Glomerular endothelial cell (primary cell): ENCODE measurements around the gene RHOB. TPM values are rescaled to one million over a fixed set of nuclear protein-coding genes. Genes with fewer than 3 reads are reported as not detected.

ENCODE experiments used
- DNase-seq: peaks from one replicate; pipeline ENCODE4 v3.0.0-alpha.2; 2011; ENCODE audit warnings: low read depth, low spot score; ENCODE audit errors: extremely low read depth
- total RNA-seq: library from RNA; depleted of rRNA; stranded (reverse); fragments of >200 nt; gene quantifications from 2 replicates; pipeline ENCODE4 v1.2.3, GENCODE V29; 2015

Gene RHOB
- total RNA-seq, 1 donor from 2014 or later = 1,321 TPM

DNA sequence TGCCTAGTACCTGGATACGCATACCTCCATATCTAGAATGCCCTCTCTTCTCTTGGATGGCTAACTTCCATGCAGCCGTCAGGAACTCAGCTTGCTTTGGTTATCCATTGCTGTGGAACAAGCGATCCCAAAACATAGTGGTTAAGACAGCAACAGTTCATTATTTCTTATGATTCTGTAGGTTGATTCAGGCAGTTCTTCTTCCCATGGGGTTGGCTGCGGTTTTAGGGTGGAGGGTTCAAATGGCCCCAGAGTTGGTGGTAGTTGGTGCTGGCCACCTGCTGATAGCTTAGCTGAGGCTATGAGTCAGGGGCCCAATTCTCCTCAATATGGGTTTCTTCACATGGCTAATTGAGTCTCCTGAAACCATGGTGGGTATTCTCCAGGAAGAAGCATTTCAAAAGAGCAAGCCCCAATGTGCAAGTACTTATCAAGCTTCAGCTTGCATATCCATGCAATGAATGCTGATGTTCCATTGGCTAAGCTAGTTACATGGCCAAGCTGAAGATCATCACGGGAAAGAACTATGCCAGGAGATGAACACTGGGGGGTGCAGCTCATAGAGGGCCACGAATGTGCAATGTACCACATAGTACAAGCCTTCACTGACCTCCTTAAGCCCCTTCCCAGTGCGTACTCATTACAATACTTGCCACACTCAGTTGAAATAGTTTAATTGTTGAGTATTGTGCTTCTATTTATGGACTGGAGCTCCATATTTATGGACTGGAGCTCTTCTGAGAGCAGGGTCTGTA, 10.0 kb upstream of the RHOB start:
- DNase-seq = no peak

DNA sequence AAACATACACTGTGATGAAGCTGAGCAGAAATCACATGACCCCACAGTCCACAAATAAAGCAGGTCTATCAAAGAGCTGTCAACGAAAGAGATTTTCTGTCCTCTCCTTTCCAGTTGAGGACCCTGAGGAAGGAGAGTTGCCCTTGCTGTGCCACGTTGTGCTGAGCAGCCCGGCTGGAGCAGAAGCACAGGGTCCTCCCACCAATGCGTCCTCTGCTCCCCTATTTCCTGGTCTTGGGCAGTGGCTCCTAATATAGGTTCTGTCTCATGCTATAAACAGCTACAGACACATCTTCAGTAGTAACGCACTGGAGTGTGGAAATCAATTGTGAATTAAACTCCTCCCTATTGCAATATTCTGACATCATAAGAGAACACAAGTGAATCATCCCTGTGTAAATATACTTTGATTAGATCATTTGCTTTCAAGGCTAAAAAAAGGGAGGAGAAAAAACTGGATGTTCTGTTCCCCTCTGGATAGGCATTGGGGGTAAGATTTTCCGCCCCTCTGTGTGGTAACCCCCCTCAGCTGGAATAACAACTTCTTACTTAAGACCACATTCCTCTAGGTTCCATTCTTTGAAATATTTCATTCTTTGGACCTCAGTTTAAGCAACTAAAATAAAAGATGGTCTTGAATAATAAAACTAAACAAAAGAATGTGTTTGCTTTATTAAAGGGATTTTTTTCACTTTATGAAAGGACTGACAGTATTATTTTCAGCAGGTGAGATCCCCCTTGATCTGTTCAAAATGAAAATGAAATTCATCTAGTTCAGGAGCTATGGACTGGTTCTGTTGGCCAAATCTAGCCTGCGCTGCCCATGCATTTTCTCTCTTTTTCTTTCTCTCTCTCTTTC, 8.3 kb upstream of the RHOB start:
- no peak for DNase-seq

DNA sequence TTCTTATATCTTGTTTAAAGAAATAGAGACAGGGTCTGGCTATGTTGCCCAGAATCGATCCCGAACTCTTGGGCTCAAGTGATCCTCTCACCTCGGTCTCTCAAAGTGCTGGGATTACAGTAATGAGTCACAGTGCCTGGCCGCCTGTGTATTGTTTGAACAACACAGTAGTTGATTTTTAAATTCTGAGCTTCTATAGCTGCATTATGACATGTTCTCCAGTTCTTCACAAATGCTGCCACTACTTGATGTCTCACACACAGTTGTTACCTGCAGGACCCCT, 7.7 kb upstream of the RHOB start:
- DNase-seq = no peak

DNA sequence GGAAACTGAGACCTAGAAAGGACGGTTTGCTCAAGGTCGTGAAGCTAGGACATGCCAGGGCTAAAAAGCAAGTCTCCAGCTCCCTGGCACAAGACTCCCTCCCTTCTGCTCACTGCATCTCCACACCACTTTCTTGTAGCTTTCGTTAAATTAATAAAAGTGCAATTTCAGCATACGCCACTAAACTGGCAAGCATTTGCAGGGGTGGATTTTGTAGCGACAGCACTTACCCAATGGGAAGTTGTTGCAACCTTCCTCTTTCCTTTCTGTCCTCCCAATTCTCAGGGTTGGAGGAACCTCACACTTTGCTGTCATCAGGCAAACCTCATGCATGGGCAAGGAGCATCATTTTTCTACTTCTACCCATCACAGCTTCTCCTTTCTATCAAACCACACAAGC, 7.4 kb upstream of the RHOB start:
- no peak for DNase-seq

DNA sequence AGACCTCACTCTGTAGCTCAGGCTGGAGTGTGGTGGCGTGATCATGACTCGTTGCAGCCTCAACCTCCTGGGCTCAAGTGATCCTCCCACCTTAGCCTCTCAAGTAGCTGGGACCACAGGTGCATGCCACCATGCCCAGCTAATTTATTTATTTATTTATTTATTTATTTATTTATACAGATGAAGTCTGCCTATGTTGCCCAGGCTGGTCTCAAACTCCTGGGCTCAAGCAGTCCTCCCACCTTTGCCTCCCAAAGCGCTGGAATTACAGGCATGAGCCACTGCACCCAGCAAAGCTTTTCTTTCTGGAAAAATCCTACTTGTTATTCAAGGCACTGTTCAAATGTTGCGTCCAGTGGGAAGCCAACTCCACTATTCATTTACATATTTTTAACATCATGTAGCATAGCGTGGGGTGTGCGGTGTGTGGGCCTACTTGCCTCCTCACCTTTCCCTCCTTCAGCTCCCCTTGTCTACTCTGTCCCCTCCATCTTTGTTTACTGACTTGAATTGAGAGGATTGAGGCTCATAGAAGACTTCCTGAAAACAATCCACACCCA, 6.8 kb upstream of the RHOB start:
- DNase-seq = no peak

DNA sequence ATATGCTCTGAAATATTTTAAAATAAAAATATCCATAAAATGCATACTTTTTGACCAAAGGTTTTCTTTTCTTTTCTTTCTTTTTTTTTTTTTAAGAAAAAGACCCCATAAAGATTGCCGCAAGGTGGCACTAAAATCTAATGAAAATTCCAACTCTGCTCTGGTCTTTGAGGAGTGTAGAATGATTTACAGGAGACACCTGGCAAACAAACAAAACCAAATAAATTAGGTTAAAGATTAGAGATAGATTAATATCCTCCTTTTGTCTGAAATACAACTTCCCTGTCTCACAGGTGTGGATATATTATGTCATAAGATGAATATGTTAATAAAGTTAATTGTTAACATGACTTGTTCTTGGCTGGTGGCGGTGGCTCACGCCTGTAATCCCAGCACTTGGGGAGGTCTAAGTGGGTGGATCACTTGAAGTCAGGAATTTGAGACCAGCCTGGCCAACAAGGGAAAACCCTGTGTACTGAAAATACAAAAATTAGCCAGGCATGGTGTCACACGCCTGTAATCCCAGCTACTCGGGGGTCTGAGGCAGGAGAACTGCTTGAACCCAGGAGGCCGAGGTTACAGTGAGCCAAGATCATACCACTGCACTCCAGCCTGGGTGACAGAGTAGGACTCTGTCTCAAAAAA, 3.5 kb upstream of the RHOB start:
- no peak for DNase-seq

DNA sequence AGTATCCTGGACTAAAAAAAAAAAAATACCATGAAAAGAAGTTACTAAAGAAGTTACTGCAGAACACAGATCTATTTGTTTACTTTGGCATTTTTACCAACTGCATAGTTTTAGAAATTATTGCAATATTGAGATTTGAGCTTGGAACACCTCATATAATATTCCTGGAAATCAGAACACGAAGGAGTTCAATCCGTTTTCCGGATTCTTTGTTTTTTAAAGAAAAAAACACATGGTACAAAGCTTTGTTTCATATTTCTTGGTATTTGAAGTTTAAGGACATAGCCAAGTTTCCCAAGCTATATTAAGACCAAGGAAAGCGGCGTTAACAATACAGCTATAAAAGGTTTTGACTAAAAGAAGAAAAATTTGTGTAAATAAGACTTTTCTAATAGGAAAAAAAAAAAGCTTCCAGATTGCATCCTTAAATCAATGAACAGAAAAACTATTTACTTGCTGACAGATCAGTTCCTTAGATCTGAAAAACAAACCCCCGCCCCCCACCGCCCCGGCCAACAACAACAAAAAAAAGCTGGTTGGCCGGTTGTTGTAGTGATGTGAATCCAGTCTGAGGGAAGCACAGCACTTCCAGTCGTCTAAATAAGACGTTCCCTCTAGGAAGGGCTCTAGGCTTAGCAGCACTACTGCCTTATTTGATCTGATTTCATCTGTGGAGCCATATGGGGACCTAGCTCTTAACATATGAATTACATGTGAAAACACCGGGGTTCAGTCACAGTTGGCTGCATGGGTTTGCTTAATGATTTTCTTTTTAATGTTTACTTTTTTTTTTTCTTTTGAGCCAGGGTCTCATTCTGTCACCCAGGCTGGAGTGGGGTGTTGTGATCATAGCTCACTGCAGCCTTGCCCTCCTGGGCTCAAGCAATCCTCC, 2.5 kb upstream of the RHOB start:
- peak; percentile 68 for DNase-seq

DNA sequence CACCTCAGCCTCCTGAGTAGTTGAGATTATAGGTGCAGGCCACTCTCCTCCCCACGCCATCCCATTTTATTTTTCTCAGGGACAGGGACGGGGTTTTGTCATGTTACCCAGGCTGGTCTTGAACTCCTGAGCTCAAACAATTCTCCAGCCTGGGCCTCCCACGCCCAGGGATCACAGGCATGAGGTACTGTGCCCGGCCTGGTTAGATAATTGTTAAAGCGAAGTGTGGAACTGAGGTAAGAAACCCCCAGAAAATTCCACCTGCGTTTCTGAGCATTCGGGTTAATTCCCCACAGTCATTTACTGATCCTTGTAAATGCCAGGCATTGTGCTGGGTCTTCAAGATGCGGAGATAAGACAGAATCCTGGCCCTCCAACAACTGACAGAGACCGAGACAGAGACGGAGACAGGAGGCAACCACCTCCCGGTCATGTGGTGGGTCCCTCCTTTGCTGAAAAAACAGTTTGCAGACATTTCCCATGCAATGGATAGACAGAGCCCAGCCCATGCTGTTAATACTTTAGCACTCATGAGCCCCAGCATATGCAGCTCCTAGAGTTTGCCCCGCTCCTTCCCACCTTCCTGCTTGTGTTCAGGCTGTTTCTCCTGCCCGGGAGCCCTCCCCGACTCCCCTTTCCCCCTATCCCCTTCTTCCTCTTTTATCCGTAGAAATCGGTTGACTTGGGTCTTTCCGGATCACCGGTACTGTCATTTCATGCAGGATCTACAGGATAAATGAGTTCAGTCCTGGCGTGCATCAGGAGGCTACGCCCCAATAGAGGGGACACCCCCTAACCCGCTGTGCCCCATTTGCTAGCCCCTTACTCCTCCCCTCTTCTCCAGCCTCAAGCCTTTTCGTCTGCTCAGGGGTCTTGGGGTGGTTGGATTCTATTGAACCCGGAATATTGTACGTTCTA, 1.6 kb upstream of the RHOB start:
- DNase-seq = no peak

DNA sequence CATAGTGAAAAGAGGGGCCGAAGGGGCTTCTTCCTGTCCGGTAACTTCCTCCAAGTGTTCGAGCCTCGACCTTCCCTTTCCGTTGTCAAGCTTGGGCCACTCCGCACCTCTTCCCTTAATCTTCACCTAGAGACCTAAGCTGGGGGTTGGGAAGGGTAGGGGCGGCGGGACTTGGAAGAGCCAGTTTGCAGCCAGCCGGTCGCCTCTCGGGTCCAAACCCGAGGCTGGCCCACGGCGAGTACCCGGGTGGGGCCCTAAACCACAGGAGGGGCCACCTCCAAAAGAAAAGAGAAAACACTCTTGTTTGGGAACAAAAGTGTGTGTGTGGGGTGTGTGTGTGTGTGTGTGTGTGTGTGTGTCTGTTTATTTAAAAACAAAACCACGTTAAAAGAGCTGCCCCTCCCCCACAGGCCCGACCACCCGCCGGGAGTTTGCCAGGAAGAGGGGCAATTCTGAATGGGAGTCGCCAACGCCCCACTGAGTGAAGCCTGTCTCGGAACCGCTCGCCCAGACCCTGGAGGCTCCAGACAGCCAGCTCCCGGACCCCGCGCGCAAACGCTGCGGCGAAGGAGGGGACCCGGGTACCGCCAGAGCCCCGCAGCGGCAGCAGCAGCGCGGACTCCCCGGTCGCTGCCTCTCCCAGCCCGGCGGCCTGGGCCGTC, 488 bp upstream of the RHOB start:
- DNase-seq = no peak

DNA sequence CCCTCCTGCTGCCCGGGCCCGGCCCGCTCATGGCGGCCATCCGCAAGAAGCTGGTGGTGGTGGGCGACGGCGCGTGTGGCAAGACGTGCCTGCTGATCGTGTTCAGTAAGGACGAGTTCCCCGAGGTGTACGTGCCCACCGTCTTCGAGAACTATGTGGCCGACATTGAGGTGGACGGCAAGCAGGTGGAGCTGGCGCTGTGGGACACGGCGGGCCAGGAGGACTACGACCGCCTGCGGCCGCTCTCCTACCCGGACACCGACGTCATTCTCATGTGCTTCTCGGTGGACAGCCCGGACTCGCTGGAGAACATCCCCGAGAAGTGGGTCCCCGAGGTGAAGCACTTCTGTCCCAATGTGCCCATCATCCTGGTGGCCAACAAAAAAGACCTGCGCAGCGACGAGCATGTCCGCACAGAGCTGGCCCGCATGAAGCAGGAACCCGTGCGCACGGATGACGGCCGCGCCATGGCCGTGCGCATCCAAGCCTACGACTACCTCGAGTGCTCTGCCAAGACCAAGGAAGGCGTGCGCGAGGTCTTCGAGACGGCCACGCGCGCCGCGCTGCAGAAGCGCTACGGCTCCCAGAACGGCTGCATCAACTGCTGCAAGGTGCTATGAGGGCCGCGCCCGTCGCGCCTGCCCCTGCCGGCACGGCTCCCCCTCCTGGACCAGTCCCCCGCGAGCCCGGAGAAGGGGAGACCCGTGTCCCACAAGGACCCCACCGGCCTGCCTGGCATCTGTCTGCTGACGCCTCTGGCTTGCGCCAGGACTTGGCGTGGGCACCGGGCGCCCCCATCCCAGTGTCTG, 767 bp downstream of the RHOB start:
- no peak for DNase-seq

DNA sequence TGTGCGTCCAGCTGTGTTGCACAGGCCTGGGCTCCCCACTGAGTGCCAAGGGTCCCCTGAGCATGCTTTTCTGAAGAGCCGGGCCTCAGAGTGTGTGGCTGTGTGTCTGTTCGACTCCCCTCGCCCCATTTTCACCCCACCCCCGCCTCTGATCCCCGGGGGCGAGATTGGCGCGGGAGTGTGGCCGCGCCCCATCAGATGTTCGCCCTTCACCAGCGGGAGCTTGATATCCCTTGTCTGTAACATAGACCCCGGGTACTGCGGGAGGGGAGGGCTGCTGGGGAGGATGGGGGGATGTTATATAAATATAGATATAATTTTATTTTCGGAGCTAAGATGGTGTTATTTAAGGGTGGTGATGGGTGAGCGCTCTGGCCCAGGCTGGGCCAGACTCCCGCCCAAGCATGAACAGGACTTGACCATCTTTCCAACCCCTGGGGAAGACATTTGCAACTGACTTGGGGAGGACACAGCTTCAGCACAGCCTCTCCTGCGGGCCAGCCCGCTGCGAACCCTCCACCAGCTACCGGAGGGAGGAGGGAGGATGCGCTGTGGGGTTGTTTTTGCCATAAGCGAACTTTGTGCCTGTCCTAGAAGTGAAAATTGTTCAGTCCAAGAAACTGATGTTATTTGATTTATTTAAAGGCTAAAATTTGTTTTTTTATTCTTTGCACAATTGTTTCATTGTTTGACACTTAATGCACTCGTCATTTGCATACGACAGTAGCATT, 1.5 kb downstream of the RHOB start:
- DNase-seq = no peak

DNA sequence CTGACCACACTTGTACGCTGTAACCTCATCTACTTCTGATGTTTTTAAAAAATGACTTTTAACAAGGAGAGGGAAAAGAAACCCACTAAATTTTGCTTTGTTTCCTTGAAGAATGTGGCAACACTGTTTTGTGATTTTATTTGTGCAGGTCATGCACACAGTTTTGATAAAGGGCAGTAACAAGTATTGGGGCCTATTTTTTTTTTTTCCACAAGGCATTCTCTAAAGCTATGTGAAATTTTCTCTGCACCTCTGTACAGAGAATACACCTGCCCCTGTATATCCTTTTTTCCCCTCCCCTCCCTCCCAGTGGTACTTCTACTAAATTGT, 2.1 kb downstream of the RHOB start:
- DNase-seq = no peak

DNA sequence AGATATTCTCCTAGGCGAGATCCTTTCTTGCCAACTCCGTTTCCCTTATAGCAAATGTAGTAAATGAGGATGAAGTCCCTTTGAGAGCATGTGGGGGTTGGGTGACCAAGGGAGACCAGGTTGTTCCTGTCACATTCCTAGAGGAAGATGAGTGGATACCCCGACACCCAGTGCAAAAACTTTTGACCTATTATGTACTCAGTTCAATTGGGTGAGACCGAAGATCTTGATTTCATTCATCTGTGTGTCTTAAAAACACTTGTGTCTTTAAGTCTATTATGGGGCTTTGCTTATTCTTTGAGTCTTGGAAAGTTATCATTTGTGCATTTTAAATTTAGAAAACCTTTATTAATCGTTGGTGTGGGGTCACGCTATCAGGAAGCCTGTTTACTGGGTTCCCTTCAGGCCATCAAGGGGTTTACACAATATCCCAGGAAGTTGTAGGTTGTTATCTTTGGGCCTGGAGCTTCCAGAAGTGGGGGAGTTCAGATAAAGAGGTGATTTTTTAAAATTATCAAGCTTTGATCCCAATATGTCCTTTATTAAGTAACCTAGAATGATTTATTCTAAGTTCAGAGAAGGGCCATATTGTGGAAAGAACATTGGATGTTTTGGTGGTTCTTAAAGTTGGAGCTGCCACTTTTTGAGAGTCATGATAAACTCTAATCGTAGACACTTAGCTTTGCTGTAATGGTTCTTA, 2.8 kb downstream of the RHOB start:
- DNase-seq = peak; percentile 66

DNA sequence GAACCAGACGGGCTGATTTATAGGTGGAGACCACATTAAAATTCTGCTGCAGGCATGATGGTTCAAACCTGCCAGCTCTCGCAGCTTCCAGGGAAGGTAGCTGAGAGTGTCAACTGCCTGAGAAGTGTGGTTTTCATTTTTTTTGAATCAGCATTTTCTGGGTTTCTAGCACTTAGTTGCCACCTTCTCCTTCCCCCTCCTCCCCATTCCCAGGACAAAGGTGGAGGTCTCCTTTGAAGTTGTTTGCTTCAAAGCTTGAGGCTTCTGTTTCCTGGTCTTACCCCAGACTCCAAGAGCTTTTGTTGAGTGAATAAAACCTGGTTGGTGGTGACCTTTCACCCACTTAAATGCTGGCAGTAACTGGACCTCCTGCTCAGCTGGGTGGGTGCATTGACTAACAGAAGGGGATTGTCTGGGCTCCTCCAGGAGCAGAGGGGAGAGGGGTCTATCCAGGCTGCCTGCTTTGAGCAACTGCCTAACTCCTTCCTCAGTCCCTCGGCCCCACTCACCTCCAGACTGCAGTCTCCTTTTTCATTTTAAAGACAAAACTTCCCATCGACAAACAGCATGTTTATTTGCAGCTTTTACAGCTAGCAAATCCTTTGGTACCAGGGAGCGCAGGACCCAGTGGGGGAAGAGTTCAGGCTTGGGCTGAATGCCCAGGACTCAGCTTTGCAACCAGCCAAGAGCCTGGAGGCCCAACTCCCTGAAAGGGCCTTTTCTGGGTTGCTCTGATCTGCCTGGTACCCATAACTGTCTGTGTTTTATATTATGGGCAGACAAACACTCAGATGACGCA, 3.5 kb downstream of the RHOB start:
- DNase-seq = peak; percentile 81

DNA sequence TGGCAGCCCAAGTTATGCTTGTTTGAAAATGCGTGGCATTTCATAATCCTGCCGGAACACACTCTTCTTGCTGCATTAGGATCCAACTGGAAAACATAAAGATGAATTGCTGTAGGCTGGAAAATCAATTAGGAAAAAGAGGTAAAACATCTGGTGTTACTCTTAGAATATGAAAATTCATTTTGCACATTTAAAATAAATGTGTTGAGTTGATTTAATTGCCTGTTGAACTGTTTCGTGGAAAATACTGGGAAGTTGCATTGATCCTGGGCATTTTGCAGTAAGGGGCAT, 4.1 kb downstream of the RHOB start:
- no peak for DNase-seq

DNA sequence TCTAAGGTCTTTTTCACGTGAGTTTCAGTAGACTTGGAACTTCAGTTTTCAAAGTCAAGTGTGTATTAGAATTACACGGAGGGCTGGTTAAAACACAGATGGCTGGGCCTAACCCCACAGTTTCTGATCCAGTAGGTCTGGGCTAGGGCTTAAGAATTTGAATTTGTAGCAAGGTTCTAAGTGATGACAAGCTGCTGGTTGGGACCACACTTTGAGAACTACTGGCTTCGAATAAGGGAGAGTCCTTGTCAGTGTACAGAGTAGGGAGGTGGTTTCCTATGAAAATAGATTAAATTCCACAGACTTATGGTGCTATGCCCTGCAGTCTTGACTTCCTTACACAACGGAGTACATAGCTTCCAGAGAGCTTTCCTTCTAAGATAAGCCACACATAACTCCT, 4.5 kb downstream of the RHOB start:
- DNase-seq = no peak
